HG03159 (cell line): ENCODE data around the gene SPRED2.
A peak's percentile ranks its signal among the peaks of the same experiment; 100 is the strongest.

ENCODE experiments used
- ATAC-seq: cut with Tn5 transposase; IDR thresholded peaks from one replicate; pipeline ENCODE4 v1.9.1; 2021; ENCODE audit warnings: mild to moderate bottlenecking, moderate library complexity; ENCODE audit not compliant: unreplicated experiment

The SPRED2 gene

GRCh38 chr2:65316072-65316471 is 116.3 kb downstream of the SPRED2 start:
- no peak for ATAC-seq

GRCh38 chr2:65314801-65315441 is 117.5 kb downstream of the SPRED2 start:
- ATAC-seq, result no peak

GRCh38 chr2:65313954-65314256 is 118.5 kb downstream of the SPRED2 start:
- no peak for ATAC-seq

- no peak for ATAC-seq
Measured at GRCh38 chr2:65313126-65313953, 119.1 kb downstream of the SPRED2 start.

GRCh38 chr2:65311596-65311995 is 120.8 kb downstream of the SPRED2 start:
- ATAC-seq, result no peak

GRCh38 chr2:65311049-65311448 is 121.3 kb downstream of the SPRED2 start:
- no peak for ATAC-seq

- ATAC-seq, result no peak
Measured at GRCh38 chr2:65309699-65310098, 122.7 kb downstream of the SPRED2 start.

GRCh38 chr2:65305934-65306333 is 126.5 kb downstream of the SPRED2 start:
- ATAC-seq, result no peak

- peak; percentile 90 for ATAC-seq
Measured at GRCh38 chr2:65300761-65301711, 131.4 kb downstream of the SPRED2 start.

GRCh38 chr2:65300134-65300760 is 132.2 kb downstream of the SPRED2 start:
- ATAC-seq, result no peak

GRCh38 chr2:65299246-65299645 is 133.2 kb downstream of the SPRED2 start:
- no peak for ATAC-seq

- ATAC-seq, result no peak
Measured at GRCh38 chr2:65298089-65298488, 134.3 kb downstream of the SPRED2 start.

GRCh38 chr2:65297544-65297943 is 134.9 kb downstream of the SPRED2 start:
- ATAC-seq, result no peak

- ATAC-seq, result no peak
Measured at GRCh38 chr2:65296971-65297370, 135.4 kb downstream of the SPRED2 start.

GRCh38 chr2:65294701-65295100 is 137.7 kb downstream of the SPRED2 start:
- no peak for ATAC-seq

GRCh38 chr2:65294136-65294535 is 138.3 kb downstream of the SPRED2 start:
- no peak for ATAC-seq

- ATAC-seq, result no peak
Measured at GRCh38 chr2:65293376-65293775, 139.0 kb downstream of the SPRED2 start.

GRCh38 chr2:65292461-65293011 is 139.9 kb downstream of the SPRED2 start:
- ATAC-seq, result no peak

GRCh38 chr2:65292106-65292400 is 140.3 kb downstream of the SPRED2 start:
- ATAC-seq, result no peak

GRCh38 chr2:65291216-65292105 is 140.9 kb downstream of the SPRED2 start:
- no peak for ATAC-seq
